AG04450 (cell line): ENCODE results near the gene KCNK17. TPM values are rescaled to one million over a fixed set of nuclear protein-coding genes. Genes with fewer than 3 reads are reported as not detected.

Experiments used
- CTCF ChIA-PET: fragments of 300-600, 350-600 bp; formaldehyde crosslinking; extraction: SDS; loops from one replicate; lab custom pipeline; 2022; ENCODE audit warnings: antibody characterized with exemption, inconsistent platforms; lab: Charles Lee
- POLR2A ChIA-PET: fragments of 350-600 bp; formaldehyde crosslinking; extraction: SDS; loops from one replicate; lab custom pipeline; 2021; ENCODE audit warnings: antibody characterized with exemption, inconsistent platforms; lab: Yijun Ruan, JAX
- DNase-seq: peaks from one replicate; pipeline ENCODE4 v3.0.0-alpha.2; 2011; ENCODE audit warnings: low read depth, low spot score
- H3K27ac ChIP-seq: one replicate; pipeline ENCODE4 v1.5.1; 2012; ENCODE audit warnings: low read depth, low read length, control low read depth
- H3K27me3 ChIP-seq: one replicate; pipeline ENCODE4 v1.6.0; 2012; ENCODE audit warnings: low read length; ENCODE audit not compliant: control insufficient read depth, insufficient read depth
- H3K4me3 ChIP-seq: 2 replicates; pipeline ENCODE4 v1.5.1; 2011; ENCODE audit warnings: mild to moderate bottlenecking, low read depth, low read length, control low read depth
- H3K9me3 ChIP-seq: 2 replicates; pipeline ENCODE4 v1.5.1; 2012; ENCODE audit warnings: low read length; ENCODE audit not compliant: control insufficient read depth, insufficient read depth
- CTCF ChIP-seq: IDR thresholded peaks from 2 replicates; pipeline ENCODE4 v1.5.1; 2011; ENCODE audit warnings: low read depth, low read length, control low read depth, inconsistent platforms
- polyA plus RNA-seq: library from polyadenylated mRNA; depleted of rRNA; stranded (reverse); fragments of >200 nt; gene quantifications from 2 replicates; pipeline ENCODE4 v1.2.3, GENCODE V29; 2011

Gene KCNK17
- polyA plus RNA-seq, 1 experiment: not detected

GRCh38 chr6:39339096-39339867, 25.1 kb upstream of the KCNK17 start:
- Histone ChIP-seq H3K4me3 (no peak overlapping the region), H3K9me3 (no peaks in the 10 kb centered on the region), H3K27ac (no peak overlapping the region), H3K27me3 (no peaks in the 10 kb centered on the region)
- no peak for DNase-seq
- ChIA-PET CTCF (interaction anchor here (0.5 to 1.9 kb wide), 3 partner anchors 9 to 36 kb away, joined by 3 to 7 read pairs (median 3); no protein-coding TSS in a partner anchor), POLR2A (no interaction called here)
- TF ChIP-seq CTCF: no peak

- H3K9me3 ChIP-seq: no peaks in the 10 kb centered on the region
- ChIA-PET CTCF (interaction anchor here (1.9 kb wide), 1 partner anchor 10 kb away, joined by 7 read pairs; no protein-coding TSS in a partner anchor), POLR2A (no interaction called here)
- TF ChIP-seq CTCF: no peak
- DNase-seq: no peak
- no peak overlapping the region for H3K27ac ChIP-seq
- no peak overlapping the region for H3K4me3 ChIP-seq
- no peaks in the 10 kb centered on the region for H3K27me3 ChIP-seq
These were observed 24.2 kb upstream of the KCNK17 start for GRCh38 chr6:39338397-39338796.

- ChIA-PET CTCF (interaction anchor here (0.9 kb wide), 1 partner anchor 12 kb away, joined by 3 read pairs; no protein-coding TSS in a partner anchor), POLR2A (no interaction called here)
- Histone ChIP-seq H3K27ac (no peak overlapping the region), H3K27me3 (no peaks in the 10 kb centered on the region), H3K4me3 (no peak overlapping the region), H3K9me3 (no peaks in the 10 kb centered on the region)
- TF ChIP-seq CTCF: no peak
- DNase-seq: no peak
These were observed 21.7 kb upstream of the KCNK17 start for GRCh38 chr6:39335780-39336545.

GRCh38 chr6:39333644-39334438, 19.6 kb upstream of the KCNK17 start:
- TF ChIP-seq CTCF: no peak
- no peaks in the 10 kb centered on the region for H3K9me3 ChIP-seq
- DNase-seq: no peak
- POLR2A ChIA-PET: no interaction called here
- CTCF ChIA-PET: no interaction called here
- no peak overlapping the region for H3K27ac ChIP-seq
- H3K4me3 ChIP-seq: no peak overlapping the region
- H3K27me3 ChIP-seq: no peaks in the 10 kb centered on the region
